IPS-18c (cell line): ENCODE measurements around the gene EDEM1.
A peak's percentile ranks its signal among the peaks of the same experiment; 100 is the strongest.
"Not testable (repeated sequence)": the region's sequence is repeated elsewhere in the genome, so short reads cannot be mapped to it uniquely, and the experiment has no call there.

Source experiments
- H3K4me3 ChIP-seq: 2 replicates; pipeline ENCODE4 v1.7.0; 2013; ENCODE audit warnings: low read depth, mild to moderate bottlenecking, low read length, moderate library complexity; ENCODE audit not compliant: insufficient read depth
- H3K9me3 ChIP-seq: one replicate; pipeline ENCODE4 v1.6.1; 2013; ENCODE audit warnings: mild to moderate bottlenecking, low read length, moderate library complexity; ENCODE audit not compliant: control insufficient read depth, insufficient read depth

The EDEM1 gene

DNA sequence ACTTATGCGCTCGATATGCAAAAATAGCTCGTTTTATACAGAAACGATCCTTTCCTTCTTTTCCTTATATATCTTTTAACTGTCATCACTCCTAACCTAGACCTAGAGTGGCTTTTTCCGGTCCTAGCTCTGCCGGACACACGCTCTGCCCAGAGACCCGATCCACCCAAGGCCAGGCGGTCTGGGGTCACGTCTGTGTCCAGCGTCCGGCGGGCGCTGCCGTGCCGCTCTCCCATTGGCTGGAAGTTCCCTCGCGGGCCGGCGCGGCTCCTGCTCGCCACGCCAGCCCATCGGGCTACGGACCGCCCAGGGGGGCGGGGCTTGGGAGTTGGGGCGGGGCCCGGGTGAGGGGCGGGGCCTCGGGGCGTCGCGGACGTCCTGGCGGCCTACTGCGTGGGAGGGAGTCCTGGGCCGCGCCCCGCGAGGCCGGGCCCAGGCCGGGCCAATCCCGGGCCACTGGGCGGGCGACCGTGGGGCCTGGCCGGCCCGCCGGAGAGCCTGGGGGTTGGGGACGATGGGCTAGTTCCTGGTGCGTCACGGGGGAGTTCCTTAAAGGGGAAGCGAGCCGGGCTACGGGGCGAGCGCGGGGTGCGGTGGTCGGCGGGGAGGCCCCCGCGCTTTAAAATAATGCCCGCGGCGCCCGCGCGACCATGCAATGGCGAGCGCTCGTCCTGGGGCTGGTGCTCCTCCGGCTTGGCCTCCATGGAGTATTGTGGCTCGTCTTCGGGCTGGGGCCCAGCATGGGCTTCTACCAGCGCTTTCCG, at the start of gene EDEM1:
Gene EDEM1 (plus strand): TSS at position 552 of the 764 bp plus-strand sequence. CDS start 99 bp downstream, at position 651.
- H3K9me3 ChIP-seq: no peaks in the 10 kb centered on the region
- peak within 1 kb of the TSS; percentile 89 for H3K4me3 ChIP-seq

- no peaks in the 10 kb centered on the region for H3K9me3 ChIP-seq
- H3K4me3 ChIP-seq: no peak overlapping the region
Measured at GRCh38 chr3:5138214-5138981, 49.1 kb upstream of the EDEM1 start.

DNA sequence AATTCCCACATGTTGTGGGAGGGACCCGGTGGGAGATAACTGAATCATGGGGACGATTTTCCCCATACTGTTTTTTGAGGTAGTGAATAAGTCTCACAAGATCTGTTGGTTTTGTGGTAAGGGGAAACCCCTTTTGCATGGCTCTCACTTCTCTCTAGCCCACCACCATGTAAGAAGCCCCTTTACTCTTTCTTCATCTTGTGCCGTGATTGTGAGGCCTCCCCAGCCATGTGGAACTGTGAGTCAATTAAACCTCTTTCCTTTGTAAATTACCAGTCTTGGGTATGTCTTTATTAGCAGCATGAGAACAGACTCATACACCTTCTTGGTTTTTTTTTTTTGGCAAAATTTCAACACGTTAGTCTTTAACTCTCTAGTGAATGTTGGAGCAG, 47.3 kb upstream of the EDEM1 start:
- no peak overlapping the region for H3K4me3 ChIP-seq
- H3K9me3 ChIP-seq: no peaks in the 10 kb centered on the region

GRCh38 chr3:5140839-5141238, 46.7 kb upstream of the EDEM1 start:
- Histone ChIP-seq H3K9me3 (no peaks in the 10 kb centered on the region), H3K4me3 (no peak overlapping the region)

GRCh38 chr3:5141760-5142159, 45.7 kb upstream of the EDEM1 start:
- H3K4me3 ChIP-seq: no peak overlapping the region
- no peaks in the 10 kb centered on the region for H3K9me3 ChIP-seq

DNA sequence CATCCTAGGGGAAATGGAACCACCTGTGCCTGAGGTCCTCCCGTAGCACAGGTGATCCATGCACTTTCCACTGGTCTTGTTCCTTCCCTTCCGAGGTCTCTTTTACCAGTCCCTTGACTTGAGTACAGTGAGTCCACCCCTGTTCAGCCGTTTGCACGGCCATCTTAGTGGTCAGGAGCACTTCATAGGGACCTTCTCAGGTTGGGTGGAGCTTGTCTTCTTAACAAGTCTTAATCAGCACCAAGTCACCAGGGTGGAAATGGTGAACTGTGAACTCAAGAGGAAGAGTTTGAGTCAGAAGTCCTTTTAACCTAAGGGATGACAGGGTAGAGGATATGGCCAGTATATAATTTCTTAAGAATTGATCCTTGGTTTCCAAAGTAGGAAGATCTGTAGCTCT, 44.0 kb upstream of the EDEM1 start:
- no peak overlapping the region for H3K4me3 ChIP-seq

GRCh38 chr3:5144316-5144994, 43.1 kb upstream of the EDEM1 start:
- no peak overlapping the region for H3K4me3 ChIP-seq

More for the DNA sequence above, 44.0 kb upstream of the EDEM1 start:
- no peaks in the 10 kb centered on the region for H3K9me3 ChIP-seq

GRCh38 chr3:5145120-5145519, 42.4 kb upstream of the EDEM1 start:
- no peak overlapping the region for H3K4me3 ChIP-seq
- no peaks in the 10 kb centered on the region for H3K9me3 ChIP-seq

More at GRCh38 chr3:5144316-5144994, 43.1 kb upstream of the EDEM1 start:
- no peaks in the 10 kb centered on the region for H3K9me3 ChIP-seq

DNA sequence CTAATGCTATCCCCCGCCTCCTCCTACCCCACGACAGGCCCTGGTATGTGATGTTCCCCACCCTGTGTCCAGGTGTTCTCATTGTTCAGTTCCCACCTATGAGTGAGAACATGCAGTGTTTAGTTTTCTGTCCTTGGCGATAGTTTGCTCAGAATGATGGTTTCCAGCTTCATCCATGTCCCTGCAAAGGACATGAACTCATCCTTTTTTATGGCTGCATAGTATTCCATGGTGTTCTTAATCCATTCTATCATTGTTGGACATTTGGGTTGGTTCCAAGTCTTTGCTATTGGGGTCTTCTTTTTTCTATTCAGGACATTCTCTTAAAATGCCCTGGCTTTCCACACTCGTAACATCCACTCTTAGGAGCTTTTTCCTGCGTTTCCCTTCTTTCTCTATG, 40.4 kb upstream of the EDEM1 start:
- H3K4me3 ChIP-seq, H3K9me3 ChIP-seq: not testable (repeated sequence)

GRCh38 chr3:5149306-5149880, 38.1 kb upstream of the EDEM1 start:
- Histone ChIP-seq H3K4me3 (no peak overlapping the region), H3K9me3 (no peaks in the 10 kb centered on the region)

DNA sequence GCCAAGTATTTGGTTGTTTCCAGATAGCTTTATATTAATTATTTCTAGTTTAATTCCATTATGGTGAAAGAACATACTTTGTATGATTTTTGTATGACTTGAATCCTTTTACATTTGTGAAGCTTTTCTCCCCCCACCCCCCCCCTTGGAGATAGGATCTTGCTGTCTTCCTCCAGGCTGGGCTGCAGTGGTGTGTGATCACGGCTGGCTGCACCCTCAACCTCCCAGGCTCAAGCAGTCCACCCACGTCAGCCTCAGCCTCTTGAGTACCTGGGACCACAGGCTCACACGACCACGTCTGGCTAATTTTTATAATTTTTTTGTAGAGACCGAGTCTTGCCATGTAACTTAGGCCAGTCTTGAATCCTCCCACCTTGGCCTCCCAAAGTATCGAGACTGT, 35.9 kb upstream of the EDEM1 start:
- no peaks in the 10 kb centered on the region for H3K9me3 ChIP-seq
- H3K4me3 ChIP-seq: no peak overlapping the region

DNA sequence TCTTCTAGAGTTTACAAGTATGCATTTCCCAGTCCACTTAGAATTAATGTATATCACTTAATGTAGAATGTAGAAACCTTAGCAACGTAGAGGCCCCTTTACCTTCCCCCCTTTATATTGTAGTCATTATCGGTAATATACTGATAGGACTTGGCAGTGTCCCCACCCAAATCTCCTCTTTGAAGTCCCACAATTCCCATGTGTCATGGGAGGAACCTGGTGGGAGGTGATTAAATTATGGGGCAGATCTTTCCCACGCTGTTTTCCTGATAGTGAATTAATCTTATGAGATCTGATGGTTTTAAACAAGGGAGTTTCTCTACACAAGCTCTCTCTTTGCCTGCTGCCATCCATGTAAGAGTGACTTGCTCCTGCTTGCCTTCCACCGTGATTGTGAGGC, 34.4 kb upstream of the EDEM1 start:
- Histone ChIP-seq H3K9me3 (no peaks in the 10 kb centered on the region), H3K4me3 (no peak overlapping the region)

DNA sequence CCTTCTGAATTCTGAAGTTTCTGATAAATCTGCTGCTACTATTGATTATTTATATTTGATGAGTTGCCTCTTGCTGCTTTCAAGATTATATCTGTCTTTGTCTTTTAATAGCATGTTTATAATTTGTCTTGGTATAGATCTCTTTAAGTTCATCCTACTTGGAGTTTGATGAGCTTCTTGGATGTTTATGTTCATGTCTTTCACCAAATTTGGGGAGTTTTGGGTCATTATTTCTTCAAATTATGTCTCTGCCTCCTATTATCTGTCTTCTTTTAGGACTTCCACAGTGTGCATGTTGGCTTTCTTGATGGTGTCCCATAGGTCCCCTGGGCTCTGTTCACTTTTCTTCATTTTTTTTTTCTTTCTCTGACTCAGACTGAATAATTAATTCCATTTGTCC, 32.3 kb upstream of the EDEM1 start:
- no peak overlapping the region for H3K4me3 ChIP-seq
- H3K9me3 ChIP-seq: no peaks in the 10 kb centered on the region

- no peaks in the 10 kb centered on the region for H3K9me3 ChIP-seq
- no peak overlapping the region for H3K4me3 ChIP-seq
Measured at GRCh38 chr3:5160321-5160720, 27.2 kb upstream of the EDEM1 start.

DNA sequence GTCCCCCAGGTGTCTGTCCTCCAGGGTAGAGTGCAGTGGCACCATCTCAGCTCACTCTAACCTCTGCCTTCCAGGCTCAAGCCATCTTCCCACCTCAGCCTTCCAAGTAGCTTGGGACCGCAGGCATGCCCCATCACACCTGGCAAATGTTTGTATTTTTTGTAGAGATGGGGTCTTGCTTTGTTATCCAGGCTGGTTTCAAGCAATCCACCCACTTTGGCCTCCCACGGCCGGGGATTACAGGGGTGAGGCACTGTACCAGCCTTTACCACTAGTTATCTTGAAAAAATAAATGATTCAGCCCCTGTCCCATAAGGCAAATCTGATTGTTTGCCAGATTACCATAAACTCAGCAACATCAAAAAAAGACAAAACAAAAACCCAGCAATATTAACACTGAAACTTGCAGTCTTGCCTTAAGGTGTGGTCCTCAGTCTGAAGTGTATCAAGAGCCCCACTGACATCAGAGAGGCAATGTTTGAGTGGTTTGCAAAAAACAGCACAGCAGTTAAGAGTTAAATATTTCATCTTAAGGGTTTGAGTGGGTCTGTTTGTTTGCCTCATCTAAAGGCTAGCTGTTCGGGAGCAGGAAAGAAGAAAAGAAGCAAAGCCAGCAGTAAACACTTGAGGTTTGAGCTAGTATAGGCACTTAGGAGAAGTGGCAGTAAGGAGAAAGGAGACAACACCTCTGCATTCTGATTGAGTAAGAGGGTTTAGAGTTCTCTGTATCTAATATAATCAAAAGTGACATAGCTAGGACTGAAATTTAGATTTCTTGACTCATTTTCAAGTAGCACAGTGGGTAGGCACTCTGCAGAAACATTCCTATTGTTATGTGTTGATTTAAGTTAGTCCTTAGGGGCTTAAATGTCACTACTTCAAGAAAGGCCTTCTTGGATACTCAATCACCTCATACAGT, 26.3 kb upstream of the EDEM1 start:
- no peaks in the 10 kb centered on the region for H3K9me3 ChIP-seq
- H3K4me3 ChIP-seq: no peak overlapping the region

GRCh38 chr3:5162102-5162501, 25.4 kb upstream of the EDEM1 start:
- H3K4me3 ChIP-seq: no peak overlapping the region
- no peaks in the 10 kb centered on the region for H3K9me3 ChIP-seq

GRCh38 chr3:5165698-5166097, 21.8 kb upstream of the EDEM1 start:
- Histone ChIP-seq H3K4me3 (no peak overlapping the region), H3K9me3 (no peaks in the 10 kb centered on the region)
